M059J (cell line): ENCODE results near the gene KRT78. TPM values are rescaled to one million over a fixed set of nuclear protein-coding genes. Genes with fewer than 3 reads are reported as not detected.

Source experiments
- DNase-seq: peaks from one replicate; pipeline ENCODE4 v3.0.0-alpha.2; 2012; ENCODE audit warnings: low read depth
- total RNA-seq: library from RNA; depleted of rRNA; stranded (reverse); fragments of >200 nt; shearing (Covaris generic); gene quantifications from 2 replicates; pipeline ENCODE4 v1.2.3, GENCODE V29; 2014

The KRT78 gene
- total RNA-seq, 1 experiment from 2014 or later: 0.22 TPM

- DNase-seq: no peak
Measured at GRCh38 chr12:52812073-52812400, 36.8 kb downstream of the KRT78 start.

GRCh38 chr12:52811191-52812072 lies 37.4 kb downstream of the KRT78 start:
- DNase-seq: no peak

GRCh38 chr12:52810554-52810953 lies 38.2 kb downstream of the KRT78 start:
- no peak for DNase-seq

GRCh38 chr12:52809166-52809565 lies 39.6 kb downstream of the KRT78 start:
- no peak for DNase-seq

- DNase-seq: no peak
Measured at GRCh38 chr12:52808573-52809160, 40.1 kb downstream of the KRT78 start.

- no peak for DNase-seq
Measured at GRCh38 chr12:52807544-52808470, 41.0 kb downstream of the KRT78 start.

GRCh38 chr12:52806821-52807543 lies 41.8 kb downstream of the KRT78 start:
- no peak for DNase-seq

GRCh38 chr12:52806169-52806811 lies 42.5 kb downstream of the KRT78 start:
- DNase-seq: no peak

GRCh38 chr12:52805739-52806138 lies 43.1 kb downstream of the KRT78 start:
- no peak for DNase-seq

GRCh38 chr12:52805000-52805399 lies 43.8 kb downstream of the KRT78 start:
- no peak for DNase-seq

- DNase-seq: no peak
Measured at GRCh38 chr12:52802442-52802841, 46.4 kb downstream of the KRT78 start.

- no peak for DNase-seq
Measured at GRCh38 chr12:52801773-52802172, 47.0 kb downstream of the KRT78 start.

GRCh38 chr12:52800259-52800917 lies 48.4 kb downstream of the KRT78 start:
- DNase-seq: no peak

- DNase-seq: no peak
Measured at GRCh38 chr12:52799505-52800211, 49.1 kb downstream of the KRT78 start.

- peak; percentile 76 for DNase-seq
Measured at GRCh38 chr12:52798671-52799504, 49.9 kb downstream of the KRT78 start.

- DNase-seq: peak; percentile 61
Measured at GRCh38 chr12:52798003-52798670, 50.7 kb downstream of the KRT78 start.

GRCh38 chr12:52797529-52797894 lies 51.3 kb downstream of the KRT78 start:
- no peak for DNase-seq

GRCh38 chr12:52796839-52797528 lies 51.8 kb downstream of the KRT78 start:
- DNase-seq: no peak
